RWPE1 (cell line): ENCODE data around the gene MARS1.
A peak's percentile ranks its signal among the peaks of the same experiment; 100 is the strongest.
"Not testable (repeated sequence)": the region's sequence is repeated elsewhere in the genome, so short reads cannot be mapped to it uniquely, and the experiment has no call there.

Source experiments
- CTCF ChIA-PET: fragments of 350-600 bp; sonication (Branson Sonifier 250); formaldehyde crosslinking; extraction: SDS; loops from one replicate; lab custom pipeline; 2021; lab: Yijun Ruan, JAX
- POLR2A ChIA-PET: fragments of 400-600 bp; formaldehyde crosslinking; extraction: SDS; loops from one replicate; lab custom pipeline; 2020; ENCODE audit warnings: antibody characterized with exemption; ENCODE audit not compliant: low non-redundant PET; lab: Yijun Ruan, JAX
- DNase-seq: peaks from one replicate; pipeline ENCODE4 v3.0.0; 2012; ENCODE audit warnings: low spot score
- H3K27ac ChIP-seq: fragments of 450-650 bp; 2 replicates; pipeline ENCODE4 v1.5.1; 2017
- TF ChIP-seq, protein P1 (sequence below): fragments of 450-650 bp; conservative IDR thresholded peaks from 2 replicates; pipeline ENCODE4 v1.5.1; 2017; ENCODE audit warnings: low read depth, mild to moderate bottlenecking

Gene MARS1

DNA sequence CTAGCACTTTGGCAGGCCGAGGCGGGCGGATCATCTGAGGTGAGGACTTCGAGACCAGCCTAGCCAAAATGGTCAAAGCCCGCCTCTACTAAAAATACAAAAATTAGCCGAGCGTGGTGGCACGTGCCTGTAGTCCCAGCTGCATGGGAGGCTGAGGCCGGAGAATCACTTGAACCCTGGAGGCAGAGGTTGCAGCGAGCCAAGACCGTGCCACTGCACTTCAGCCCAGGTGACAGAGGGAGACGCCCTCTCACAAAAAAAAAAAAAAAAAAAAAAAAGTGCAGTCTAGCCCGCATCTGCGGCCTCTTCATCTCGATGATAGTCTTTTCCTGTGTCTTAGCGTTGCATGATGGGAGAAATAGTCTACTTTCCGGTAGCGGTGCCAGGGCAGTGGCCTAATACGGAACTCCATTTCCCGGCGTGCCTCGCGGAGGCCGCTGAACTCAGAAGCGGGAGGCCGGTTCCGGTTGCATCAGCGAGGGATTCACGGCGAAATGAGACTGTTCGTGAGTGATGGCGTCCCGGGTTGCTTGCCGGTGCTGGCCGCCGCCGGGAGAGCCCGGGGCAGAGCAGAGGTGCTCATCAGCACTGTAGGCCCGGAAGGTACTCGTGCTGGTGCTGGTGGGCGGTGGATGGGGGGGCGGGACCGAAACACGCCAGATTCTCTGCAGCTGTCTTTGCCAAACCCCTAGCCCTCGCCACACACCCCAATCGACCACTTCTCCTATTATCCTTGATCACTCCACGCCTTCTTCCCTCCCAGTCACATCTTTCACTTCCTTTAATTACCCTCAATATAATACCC, at the start of gene MARS1:
Gene MARS1, plus strand, starts transcription at position 472 of the 805 bp plus-strand sequence. Its CDS starts 23 bp downstream, at position 495.
- POLR2A ChIA-PET = no interaction called here
- DNase-seq = peak; percentile 91
- CTCF ChIA-PET = interaction anchor here (0.6 to 0.7 kb wide), 2 partner anchors 210 to 308 kb away, joined by 3 to 4 read pairs; no protein-coding TSS in a partner anchor
- peak within 1 kb of the TSS; percentile 79 for H3K27ac ChIP-seq
- TF ChIP-seq, protein P1, sequence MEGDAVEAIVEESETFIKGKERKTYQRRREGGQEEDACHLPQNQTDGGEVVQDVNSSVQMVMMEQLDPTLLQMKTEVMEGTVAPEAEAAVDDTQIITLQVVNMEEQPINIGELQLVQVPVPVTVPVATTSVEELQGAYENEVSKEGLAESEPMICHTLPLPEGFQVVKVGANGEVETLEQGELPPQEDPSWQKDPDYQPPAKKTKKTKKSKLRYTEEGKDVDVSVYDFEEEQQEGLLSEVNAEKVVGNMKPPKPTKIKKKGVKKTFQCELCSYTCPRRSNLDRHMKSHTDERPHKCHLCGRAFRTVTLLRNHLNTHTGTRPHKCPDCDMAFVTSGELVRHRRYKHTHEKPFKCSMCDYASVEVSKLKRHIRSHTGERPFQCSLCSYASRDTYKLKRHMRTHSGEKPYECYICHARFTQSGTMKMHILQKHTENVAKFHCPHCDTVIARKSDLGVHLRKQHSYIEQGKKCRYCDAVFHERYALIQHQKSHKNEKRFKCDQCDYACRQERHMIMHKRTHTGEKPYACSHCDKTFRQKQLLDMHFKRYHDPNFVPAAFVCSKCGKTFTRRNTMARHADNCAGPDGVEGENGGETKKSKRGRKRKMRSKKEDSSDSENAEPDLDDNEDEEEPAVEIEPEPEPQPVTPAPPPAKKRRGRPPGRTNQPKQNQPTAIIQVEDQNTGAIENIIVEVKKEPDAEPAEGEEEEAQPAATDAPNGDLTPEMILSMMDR = peak; percentile 56

DNA sequence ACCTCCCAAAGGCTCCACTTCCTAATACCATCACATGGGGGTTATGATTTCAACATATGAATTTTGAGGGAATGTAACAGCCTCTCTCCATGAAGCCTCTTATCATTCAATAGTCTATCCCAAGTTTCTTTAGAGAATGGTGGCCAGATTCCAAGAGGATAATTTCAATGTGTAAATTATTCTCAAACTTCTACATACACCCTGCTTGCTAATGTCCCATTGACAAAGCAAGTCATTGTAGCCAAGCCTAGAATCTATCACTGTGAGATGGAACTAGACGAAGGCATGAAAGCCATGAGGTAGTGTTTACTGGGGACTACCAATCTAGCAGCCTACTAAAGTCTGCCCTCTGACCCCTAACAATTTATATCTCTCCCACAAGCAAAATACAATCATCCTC, 49.5 kb upstream of the MARS1 start:
- POLR2A ChIA-PET = no interaction called here
- TF ChIP-seq, protein P1 = no peak
- no peak overlapping the region for H3K27ac ChIP-seq
- CTCF ChIA-PET = no interaction called here
- DNase-seq = no peak

DNA sequence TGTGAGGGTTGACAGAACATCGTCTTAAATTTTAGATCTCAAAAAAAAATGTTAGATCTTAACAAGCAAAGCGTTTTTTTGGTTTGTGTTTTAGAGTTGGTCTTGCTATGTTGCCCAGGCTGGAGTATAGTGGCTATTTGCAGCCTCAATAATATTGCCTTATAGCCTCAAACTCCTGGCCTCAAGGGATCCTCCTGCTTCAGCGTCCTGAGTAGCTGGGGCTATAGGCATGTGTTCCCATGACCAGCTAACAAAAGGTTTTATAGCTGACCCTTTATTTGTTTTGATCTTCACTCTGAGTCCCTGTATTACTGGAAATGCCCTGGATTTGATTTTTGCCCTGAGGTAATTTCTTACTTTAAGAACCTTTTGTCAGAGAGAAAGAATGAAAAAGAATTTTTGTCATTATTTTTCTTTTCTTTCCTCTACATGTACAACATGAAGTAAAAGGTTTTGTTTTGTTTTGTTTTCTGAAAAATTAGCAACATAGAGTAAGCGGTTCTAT, 48.1 kb upstream of the MARS1 start:
- no peak for DNase-seq
- POLR2A ChIA-PET = no interaction called here
- no peak overlapping the region for H3K27ac ChIP-seq
- CTCF ChIA-PET = interaction anchor here (0.9 kb wide), 1 partner anchor 13 kb away, joined by 4 read pairs; no protein-coding TSS in a partner anchor
- TF ChIP-seq, protein P1 = no peak

DNA sequence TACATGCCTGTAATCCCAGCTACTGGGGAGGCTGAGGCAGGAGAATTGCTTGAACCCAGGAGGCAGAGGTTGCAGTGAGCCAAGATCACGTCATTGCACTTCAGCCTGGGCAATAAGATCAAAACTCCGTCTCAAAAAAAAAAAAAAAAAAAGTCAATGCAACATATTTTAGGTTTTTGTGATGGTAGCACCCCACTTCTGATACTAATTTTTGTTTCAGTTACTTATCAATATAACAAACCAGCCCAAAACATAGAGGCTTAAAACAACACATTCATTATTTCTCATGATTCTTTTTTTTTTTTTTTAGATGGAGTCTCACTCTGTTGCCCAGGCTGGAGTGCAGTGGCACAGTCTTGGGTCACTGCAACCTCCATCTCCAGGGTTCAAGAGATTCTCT, 46.5 kb upstream of the MARS1 start:
- DNase-seq, POLR2A ChIA-PET, H3K27ac ChIP-seq, CTCF ChIA-PET: not testable (repeated sequence)

DNA sequence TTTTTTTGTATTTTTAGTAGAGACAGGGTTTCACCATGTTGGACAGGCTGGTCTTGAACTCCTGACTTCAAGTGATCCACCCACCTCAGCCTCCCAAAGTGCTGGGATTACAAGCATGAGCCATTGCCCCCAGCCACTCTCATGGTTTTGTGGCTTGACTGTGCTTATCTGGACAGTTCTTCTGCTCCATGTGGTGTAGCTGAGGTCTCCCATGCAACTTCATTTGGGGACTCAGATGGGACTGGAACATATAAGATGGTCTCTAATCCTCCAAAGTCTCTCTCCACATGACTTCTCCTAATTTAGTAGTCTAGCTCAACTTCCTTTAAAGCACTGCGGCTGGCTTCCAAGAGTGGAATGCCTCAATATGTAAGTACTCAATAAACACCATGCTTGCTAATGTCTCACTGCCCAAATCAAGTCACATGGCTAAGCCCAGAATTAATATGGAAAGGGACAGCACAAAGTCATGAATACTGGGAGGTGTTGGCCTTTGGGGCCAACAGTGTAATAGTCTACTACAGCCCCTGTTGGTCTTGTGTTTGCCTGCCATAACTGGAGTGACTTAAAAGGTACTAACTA, 45.9 kb upstream of the MARS1 start:
- POLR2A ChIA-PET = no interaction called here
- H3K27ac ChIP-seq = no peak overlapping the region
- TF ChIP-seq, protein P1 = no peak
- DNase-seq = no peak
- CTCF ChIA-PET = interaction anchor here (2.9 kb wide), 1 partner anchor 11 kb away, joined by 12 read pairs; no protein-coding TSS in a partner anchor

DNA sequence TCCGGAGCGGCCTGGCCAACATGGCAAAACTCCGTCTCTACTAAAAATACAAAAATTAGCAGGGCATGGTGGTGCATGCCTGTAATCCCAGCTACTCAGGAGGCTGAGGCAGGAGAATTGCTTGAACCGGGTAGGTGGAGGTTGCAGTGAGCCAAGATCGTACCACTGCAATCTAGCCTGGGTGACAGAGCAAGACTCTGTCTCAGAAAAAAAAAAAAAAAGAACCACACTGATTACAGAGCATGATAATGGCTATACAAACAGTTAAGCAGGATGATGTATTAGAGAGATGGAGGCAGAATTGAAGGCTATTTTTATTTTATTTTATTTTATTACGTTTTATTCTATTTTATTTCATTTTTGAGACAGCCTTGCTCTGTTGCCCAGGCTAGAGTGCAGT, 43.5 kb upstream of the MARS1 start:
- H3K27ac ChIP-seq, DNase-seq: not testable (repeated sequence)
- CTCF ChIA-PET = interaction anchor here (0.6 to 2.9 kb wide), 3 partner anchors 9 to 201 kb away, joined by 3 to 12 read pairs (median 4); no protein-coding TSS in a partner anchor
- POLR2A ChIA-PET = interaction anchor here (0.7 kb wide), 1 partner anchor 10 kb away, joined by 4 read pairs; the partner anchor contains the start of gene INHBC

DNA sequence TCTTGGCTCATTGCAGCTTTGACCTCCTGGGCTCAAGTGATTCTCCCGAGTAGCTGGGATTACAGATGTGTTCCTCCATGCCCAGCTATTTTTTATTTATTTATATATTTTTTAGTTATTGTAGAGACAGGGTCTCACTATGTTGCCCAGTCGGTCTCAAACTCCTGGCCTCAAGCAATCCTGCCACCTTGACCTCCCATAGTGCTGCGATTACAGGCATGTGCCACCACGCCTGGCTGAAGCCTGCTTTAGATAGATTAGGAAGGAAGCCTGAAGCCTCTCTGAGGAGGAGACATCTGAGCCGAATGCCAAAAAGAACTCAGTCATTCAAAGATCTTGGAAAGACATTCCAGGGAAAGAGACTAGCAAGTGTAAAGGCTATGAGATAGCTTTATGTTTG, 43.1 kb upstream of the MARS1 start:
- CTCF ChIA-PET = interaction anchor here (0.6 to 2.9 kb wide), 3 partner anchors 8 to 201 kb away, joined by 3 to 12 read pairs (median 4); no protein-coding TSS in a partner anchor
- TF ChIP-seq, protein P1 = no peak
- POLR2A ChIA-PET = no interaction called here
- H3K27ac ChIP-seq = no peak overlapping the region
- DNase-seq = no peak
